NCI-H146 (cell line): ENCODE data around the gene MYL12B.

Experiments
- DNase-seq: peaks from one replicate; lab custom pipeline; 2025; lab: John Stamatoyannopoulos, UW

The MYL12B gene

DNA sequence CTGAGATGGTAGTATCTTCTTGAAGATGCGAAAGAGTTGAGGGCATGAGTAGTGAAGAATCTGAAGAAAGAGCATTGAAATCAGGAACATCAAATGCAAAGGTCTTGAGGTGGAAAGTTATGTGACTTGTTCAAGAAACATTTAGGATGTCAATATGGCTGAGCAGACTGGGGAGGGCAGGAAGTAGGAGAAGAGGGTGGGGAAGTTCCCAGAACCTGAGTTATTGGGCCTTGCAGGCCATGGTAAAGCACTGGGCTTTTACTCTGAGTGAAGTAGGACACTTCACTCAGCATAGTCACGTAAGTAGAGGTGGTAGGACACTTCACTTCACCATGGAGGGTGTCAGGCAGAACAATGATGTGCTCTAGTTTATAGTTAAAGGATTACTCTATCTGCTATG is 26.1 kb upstream of the MYL12B start:
- DNase-seq: no peak

DNA sequence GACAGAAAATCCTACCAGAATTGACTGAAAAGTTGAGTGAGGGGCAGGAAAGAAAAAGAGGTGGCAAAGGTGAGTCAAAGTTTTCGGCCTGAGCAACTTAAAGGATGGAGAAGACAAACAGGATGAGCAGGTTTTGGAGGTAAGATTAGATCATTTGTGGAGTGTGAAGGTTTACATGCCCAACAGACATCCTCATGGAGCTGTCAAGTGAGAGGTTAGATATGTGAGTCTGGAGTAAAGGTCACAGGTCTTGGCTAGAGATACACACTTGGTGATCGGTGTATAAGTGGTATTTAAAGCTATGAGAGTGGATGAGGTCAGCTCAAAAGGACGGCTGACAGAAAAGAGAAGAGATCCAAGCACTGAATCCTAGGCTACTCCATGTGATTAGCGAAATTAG is 25.5 kb upstream of the MYL12B start:
- DNase-seq: no peak

DNA sequence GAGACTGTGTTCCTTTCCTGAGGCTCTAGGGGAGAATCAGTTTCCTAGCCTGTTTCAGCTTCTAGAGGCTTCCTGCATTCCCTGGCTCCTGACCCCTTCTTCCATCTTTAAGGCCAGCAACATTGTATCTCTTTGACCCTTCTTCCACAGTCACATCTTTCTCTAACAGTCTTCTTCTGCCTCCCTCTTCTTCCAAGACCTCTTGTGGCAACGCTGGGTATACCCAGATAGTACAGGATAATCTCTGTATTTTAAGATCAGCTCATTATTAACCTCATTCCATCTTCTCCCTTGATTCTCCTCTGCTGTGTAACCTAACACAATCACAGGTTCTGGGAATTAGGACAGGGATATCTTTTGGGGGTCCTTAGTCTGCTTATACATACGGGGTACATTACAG is 23.2 kb upstream of the MYL12B start:
- DNase-seq: no peak

DNA sequence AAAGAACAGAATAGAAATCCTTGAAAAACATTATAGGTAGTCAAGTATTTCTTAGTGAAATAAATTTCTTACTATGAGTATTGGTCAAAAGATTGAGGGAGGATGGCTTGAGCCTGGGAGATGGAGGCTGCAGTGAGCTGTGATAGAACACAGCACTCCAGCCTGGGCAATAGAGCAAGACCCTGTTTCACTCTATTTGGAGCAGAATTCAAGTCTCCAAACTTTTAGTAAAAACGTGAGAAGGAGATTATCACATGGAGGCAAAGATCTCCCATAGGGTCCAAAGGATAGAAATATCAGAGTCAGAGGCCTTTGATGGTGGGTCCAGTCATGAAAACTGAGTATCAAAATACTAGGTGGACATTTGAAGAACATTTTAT is 16.8 kb upstream of the MYL12B start:
- DNase-seq: no peak

DNA sequence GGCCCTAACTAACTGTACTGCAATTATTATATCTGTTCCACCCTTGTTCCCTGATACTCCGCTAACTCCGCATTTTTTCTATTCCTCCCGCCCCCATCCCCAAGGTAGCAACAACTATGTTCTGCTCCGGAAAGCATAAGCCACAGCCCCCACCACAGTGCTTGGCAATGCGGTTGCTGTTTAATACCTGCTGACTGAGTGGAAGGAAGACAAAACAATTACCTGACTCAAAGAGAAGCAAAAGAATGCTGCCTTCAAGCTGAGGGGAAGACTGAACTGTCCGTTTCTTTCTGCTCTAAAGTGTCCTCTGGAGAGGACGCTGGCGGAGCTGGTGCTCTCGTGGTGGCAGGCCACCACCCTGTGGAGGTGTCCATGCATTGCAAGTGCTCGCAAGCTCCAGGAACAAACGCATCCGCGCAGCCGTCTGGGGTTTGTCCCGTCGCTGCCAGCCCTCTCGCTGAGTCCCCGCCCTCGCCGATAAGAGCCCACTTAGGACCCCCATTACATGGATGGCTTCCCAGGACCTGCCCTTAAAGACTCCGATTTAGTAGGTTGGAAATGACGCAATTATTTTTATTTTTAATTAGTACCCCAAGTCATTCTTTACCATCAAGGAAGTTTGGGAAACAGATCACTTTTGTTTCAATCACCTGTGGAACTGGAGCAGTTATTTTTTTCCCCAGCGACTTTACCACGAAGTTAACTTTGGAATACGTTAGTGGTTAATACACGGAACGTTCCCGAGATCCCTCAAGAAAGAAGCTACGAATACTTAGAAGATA is 15.9 kb upstream of the MYL12B start:
- peak; percentile 88 for DNase-seq

DNA sequence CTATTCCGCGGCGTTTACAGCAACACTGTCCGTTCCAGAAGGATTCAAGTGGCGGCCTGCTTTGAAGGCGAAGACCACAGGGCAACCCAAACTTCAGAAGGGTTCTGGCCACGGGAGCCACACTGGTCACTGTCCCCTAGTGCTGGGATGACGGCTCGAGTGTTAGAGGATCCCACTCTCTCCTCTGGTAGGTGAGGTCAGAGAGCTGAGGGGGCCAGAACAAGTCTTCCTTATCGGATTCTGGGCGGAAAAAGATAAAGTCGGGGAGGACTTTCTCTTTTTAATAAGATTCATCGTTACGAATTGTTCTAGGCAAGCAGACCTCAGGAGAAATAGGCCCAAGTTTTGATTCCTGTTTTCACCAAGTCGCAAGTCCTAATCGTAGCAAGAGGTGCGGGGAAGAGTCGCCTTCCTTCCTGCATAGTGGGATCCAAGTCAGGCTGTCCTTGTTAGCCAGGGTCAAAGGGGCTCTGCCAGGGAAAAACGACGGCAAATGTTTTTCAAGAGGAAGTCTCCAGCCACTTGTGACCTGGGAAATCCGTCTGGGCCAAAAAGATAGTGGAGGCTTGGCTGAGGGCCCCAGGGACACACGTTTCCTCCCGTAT is 15.2 kb upstream of the MYL12B start:
- peak; percentile 39 for DNase-seq

DNA sequence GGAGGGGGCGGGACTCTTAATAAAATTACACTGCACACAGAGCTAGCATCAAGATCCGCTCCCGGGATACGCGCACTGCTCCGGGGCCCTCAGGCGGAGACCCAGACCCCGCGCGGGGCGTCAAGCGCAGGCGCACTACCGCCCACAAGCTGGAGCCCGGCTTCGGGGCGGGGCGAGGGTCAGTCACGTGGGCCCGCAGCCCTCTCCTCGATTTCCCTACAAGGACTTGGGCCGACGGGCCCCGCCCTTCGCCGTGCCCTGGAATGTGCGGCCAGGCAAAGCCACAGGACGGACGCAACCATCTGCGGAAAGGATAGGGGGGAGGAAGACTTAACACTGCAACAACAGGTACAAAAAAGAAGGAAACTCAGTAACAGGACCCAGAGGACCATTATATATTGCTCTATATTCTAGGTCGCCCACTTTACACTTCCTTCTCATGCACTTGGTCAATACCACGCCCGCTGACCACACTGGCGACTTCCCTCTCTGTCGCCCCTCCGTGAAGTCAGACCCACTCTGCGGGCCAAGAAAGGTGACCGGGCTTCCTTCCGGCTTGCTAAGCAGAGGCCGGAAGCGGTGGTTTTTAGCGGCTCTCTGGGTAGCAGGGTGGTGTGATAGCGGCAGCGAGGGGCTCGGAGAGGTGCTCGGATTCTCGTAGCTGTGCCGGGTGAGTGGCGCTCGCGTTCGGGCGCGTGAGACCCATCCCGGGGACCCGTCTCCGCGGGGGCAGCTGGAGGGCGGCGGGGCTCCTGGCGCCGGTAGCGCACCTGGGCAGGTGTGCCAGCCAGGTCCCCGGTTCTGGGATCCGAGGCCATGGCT is 14.5 kb upstream of the MYL12B start, which contains the start of gene MYL12A:
Gene MYL12A, plus strand, starts transcription at position 562 of the 822 bp plus-strand sequence. CDS start 5,447 bp downstream, outside the sequence.
- DNase-seq: peak; percentile 99

DNA sequence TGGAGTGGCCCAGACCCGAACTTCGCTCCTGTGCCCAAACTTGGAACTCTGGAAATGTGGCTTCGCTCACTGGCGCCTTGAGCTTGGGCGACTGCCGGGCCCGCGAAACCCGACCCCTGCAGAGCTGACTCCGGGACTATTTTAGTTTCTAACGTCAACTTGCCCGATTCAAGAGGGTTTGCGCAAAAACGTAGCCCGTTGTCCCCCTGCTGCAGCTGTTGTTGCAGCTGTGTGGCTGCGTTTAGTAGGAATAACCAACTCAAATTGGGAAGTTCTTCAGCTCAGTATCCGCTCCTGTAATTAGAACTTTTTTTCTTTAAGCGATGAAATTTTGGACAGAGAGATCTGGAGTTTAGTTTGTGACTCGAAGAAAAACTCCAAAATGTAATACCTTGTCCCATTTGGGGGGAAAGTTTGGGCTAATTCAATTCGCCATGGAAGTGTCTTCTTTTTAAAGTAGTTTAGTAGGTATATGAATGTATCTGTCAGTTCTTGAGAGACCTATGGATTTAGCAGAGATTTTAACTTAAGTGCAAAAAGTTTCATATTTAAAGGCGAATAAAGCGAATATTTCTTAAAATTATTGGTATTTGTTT is 13.8 kb upstream of the MYL12B start:
- DNase-seq: peak; percentile 73

DNA sequence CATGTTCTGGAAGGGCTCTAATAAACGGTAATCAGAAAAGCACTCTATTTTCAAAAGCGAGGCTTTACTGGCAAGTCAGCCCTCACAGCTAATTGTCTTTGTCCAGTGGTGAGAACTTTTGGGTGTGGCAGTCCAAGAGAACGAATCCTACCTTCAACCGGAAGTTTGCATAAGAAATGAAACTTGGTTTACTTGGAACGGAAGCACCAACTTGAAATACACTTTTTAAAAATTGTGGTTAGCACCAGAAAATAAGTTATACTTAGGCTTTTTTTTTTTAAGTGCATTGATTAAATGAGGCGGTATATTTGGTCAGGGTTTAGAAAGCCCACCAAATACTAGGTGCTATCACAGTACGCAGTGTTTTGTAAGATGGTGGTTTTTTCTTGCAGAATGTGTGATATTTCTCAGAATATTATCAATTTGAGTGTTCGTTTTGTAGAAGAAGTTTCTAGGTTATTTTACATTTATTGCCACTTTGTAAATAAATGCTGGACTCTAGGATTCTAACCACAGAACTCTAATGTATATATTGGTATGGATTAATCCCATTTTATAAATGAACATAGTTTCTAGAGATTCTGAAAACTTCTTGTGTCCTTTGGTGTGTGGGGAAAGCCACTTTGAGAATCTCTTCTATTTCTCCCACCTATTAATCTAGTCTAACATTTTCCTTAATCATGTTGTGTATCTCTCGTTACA is 13.1 kb upstream of the MYL12B start:
- DNase-seq: peak; percentile 41

DNA sequence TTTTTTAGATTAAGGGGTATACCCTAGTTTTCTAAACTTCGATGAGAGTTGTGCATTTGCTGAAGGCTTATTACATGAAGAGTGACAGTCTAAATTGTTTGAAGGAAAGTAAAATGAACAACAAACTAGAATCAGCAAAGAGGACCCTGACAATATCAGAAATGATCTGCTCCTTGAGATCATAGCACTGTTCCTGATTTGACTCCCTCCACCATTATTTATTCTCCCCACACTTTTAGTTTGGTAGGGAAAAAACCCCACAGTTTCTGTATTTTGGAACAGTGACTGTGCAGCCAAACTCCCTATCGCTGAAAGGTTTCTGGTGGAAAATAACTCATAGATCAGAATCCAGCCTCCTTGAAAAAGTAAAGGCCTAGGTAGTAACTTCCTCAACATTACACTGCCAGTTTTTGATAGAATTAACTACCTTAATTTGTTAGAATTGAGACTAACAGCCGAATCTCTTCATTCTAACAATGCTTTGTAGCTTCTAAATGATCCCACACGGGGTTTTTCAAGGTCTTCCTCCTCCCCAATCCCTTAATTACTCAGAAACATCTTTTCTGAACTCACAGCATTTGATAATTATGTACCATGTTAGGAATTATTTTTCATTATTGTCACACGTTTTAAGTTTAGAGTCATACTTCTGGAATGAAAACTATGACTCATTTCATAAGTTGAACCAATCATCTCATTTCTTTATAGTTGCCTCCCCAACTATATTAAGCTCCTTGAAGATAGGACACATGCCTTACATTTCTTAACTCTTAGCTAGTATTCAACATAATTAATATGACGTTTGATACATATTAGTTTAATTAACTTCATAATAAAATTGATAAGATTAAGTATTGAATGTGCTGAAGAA is 11.5 kb upstream of the MYL12B start:
- no peak for DNase-seq

DNA sequence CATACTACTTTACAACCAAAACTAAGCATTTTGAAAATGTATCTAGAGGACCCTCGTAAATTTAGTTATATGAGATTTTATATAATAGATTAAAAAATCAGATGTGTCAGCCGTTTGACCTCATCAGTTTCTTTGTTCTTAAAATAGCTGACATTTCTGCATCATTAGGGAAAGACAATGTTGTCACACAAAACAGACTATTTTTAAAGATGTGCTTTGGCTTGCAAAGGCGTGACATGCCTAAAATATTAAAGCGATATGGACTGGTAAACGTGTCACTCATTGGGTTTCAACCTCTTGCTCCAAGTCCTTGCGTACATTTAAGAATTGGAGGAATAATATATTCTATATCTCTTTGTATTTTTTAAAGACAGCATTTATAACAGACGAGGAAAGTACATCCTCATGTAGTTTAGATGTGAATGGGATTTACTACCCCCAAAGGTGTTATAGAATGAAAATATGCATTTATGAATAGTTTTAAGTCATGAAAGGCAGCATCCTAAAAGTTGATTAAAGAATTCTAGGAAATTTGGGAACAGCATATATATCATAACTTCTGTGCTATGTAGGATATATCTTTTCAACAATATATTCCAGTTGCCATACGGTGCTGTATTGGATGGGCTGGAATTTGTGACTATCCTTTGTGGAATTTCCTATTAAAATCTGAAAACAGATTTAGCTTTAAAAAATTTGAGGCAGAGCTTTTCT is 10.5 kb upstream of the MYL12B start:
- DNase-seq: no peak

DNA sequence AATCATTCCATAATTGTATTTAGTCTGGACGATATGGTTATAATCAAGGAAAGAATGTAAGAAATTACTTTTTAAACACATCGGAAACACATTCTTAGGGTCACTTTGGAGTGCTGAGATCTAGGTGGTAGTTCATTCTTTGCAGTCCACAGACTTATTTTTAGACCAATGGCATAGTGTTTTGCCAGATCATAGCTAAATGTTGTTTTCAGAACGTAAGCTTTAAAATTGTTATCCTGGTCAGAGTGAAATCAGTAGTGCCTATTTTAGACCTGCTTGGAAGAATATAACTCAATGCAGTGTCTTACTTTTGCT is 10.0 kb upstream of the MYL12B start:
- no peak for DNase-seq

DNA sequence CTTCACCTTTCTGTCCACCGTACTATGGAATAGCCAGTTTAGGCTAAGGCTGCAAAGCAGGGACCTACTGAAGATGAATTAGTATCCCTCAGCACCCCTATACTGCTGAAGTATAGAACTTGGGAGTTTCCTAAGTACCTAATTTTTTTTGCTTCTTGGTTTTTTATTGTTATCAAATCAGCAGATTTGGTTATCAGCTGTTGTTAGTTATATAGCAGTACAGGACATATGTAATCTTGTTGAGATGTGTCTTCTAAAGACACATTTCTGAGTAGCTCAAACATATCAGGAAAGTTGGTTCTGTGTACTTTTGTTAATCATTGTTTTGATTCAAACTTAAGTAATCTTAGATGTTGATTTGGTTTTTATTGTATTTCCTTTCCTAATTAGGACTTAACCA is 9.1 kb upstream of the MYL12B start:
- DNase-seq: no peak

DNA sequence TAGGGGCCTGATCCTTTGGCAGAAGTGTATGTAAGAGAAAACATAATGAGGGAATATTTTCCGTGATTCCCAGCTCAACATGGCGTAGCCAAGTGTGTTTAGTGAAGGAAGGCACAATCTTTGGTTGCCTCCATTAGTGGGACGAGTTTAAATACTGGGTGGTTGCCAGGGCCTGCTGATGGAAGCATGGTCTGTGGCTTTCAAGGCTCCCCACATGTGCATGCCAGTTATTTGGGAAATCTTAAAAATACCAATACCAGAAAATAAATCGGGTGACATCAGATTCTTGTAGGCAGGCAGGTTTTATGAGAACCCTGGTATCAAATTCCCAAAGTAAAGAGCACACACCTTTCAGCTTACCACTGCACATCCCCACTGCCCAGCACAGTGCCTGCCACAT is 7.2 kb upstream of the MYL12B start:
- DNase-seq: no peak

DNA sequence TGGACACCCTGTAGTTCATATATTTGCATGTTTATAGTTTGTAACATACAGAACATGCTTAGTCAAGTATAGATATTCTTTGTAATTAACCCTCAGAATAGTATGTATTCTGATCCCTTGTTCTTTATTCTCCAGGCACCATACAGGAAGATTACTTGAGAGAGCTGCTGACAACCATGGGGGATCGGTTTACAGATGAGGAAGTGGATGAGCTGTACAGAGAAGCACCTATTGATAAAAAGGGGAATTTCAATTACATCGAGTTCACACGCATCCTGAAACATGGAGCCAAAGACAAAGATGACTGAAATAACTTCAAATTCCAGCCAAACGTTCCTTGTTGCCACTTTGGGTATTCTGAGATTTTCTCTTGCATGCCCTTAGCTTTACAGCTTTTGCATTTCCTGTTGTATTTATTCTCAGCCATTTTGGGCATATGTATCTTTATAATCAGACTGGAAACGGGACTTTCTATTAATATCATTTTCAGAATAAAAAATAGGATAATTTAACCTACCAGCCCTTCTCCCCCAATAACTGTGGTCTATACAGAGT is 6.2 kb upstream of the MYL12B start:
- DNase-seq: no peak

DNA sequence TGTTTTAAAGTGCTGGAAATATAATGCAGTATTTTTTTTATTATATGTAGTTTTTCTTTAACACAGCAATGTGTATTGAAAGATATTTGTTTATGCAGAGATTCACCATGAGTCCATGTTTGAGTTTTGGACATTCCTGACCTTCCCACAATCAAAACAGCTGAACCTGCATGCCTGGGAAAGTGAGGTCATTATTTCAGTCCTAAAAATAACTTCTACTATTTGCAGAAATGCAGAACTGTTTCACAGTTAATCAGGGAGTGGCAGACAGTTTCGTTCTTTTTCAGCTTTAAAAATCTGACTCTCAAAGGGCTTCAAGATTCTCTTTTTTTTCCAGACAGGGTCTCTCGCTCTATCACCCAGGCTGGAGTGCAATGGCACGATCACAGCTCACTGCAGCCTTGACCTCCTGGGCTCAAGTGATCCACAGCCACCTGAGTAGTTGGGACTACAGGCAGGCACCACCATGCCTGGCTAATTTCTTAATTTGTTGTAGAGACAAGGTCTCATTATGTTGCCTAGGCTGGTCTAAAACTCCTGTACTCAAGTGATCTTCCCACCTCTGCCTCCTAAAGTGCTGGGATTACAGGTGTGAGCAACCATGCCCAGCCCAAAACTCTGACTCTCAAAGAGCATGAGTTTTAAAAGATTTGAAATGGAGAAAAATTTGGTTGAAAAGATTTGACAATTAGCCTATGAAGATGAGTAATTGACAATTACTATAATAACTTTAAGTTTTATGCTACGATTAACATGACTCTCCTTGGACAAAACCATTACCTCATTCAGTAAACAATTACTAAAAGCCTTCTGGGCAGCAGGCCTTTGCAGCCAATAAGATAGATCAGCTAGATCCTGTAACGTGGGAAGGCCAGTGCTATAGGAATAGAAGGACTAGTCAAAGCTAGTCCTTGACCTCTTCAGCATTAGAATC is 5.0 kb upstream of the MYL12B start:
- no peak for DNase-seq

DNA sequence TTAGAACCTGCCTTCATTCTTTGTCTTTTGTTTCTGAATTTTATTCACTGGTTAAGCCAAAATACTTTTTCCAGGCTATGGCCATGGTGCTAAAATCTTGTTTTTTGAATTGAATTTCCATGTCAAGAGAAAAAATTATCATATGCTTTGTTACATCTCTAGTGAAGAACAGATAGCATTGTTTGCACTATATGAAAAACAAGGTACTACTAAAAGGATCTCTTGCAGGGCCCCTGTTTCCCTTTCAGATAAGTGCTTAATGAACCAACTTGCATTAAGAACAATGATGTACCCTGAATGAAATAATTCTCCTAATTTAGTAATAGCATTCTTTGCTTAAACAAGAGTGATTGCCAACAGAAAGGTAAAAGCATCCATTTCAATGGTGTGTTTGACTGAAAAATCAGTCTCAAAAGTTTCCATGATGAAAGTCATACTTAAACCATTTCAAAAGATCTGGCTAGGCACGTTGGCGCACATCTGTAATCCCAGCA is 4.3 kb upstream of the MYL12B start:
- no peak for DNase-seq

DNA sequence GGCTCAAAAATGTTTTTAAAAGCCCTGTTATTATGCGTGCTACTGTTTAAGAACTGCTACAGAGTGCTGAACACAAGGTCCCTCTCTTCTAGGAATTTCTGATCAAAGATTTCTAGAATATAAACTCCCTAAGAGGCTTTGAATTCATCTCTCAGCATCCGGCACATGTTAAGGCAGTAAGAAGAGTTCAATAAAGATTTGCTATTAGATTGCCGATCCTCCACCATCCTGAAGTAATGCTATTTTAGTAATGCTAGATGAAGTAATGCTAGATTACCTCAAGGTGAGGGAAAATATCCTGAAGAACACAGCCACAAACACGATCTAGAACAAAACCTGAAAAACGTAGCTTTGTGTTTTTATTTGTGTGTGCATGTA is 949 bp upstream of the MYL12B start:
- no peak for DNase-seq
